Measurements from ENCODE around the gene ERAL1.

The ERAL1 gene

DNA sequence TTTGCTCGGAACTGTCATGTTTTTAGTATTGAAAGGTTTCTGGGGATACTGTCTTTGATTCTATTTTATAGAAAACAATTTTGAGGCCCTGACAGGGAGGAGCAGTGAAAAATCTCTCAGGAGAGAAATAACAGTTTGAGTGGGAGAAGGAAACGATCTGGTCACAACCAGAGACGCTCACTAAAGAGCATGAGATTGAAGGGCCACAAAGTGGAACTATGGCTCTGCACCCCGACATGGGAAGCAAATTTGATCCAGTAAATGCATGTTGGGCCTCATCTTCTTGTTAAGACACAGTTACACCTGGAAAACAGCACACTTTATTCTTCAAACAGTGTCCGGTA is 492 bp downstream of the ERAL1 start:
- TF ChIP-seq, protein P1, sequence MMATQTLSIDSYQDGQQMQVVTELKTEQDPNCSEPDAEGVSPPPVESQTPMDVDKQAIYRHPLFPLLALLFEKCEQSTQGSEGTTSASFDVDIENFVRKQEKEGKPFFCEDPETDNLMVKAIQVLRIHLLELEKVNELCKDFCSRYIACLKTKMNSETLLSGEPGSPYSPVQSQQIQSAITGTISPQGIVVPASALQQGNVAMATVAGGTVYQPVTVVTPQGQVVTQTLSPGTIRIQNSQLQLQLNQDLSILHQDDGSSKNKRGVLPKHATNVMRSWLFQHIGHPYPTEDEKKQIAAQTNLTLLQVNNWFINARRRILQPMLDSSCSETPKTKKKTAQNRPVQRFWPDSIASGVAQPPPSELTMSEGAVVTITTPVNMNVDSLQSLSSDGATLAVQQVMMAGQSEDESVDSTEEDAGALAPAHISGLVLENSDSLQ (IDR thresholded peaks at IDR 0.05) = no peak
- TF ChIP-seq FOXK2 (IDR thresholded peaks at IDR 0.05) (no peak), TARDBP (IDR thresholded peaks at IDR 0.05) (no peak), LEF1 (IDR thresholded peaks at IDR 0.05; ENCODE audit: borderline replicate concordance) (no peak)
- DNase-seq (ENCODE audit: extremely low spot score) = no peak
- ChIA-PET CTCF (no interaction called here), POLR2A (interaction anchor here (1.0 to 2.1 kb wide), 3 partner anchors 12 to 91 kb away, joined by 3 to 5 read pairs (median 4); partner anchors contain the start of gene FAM222B)

DNA sequence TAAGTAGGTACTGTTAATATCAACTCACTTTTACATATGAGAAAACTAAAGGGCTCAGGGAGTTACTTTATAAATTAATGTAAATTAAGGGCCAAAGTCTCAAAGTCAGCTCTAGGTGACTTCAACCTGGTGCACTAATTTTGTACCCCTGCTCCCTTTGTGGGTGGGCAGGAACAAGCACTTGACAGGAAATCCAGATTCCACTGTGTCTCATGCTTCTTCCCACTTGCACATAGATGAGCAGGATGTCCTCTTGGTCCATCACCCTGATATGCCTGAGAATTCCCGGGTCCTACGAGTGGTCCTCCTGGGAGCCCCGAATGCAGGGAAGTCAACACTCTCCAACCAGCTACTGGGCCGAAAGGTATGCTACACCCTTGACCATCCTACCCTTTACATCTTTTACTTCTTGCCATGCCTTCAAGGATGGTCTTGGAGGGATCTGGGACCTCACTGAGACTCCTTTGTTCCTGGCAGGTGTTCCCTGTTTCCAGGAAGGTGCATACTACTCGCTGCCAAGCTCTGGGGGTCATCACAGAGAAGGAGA is 1.3 kb downstream of the ERAL1 start:
- ChIA-PET POLR2A (interaction anchor here (1.1 to 2.1 kb wide), 3 partner anchors 10 to 26 kb away, joined by 4 to 5 read pairs (median 4); partner anchors contain the start of gene FAM222B), CTCF (no interaction called here)
- DNase-seq (ENCODE audit: extremely low spot score) = no peak
- TF ChIP-seq SUZ12 (IDR thresholded peaks at IDR 0.05) = no peak
- no peak for TF ChIP-seq CTBP1 (IDR thresholded peaks at IDR 0.05; ENCODE audit: borderline replicate concordance)
- TF ChIP-seq SP1 (IDR thresholded peaks at IDR 0.05) = no peak
- no peak for TF ChIP-seq BHLHE40 (IDR thresholded peaks at IDR 0.05; ENCODE audit: borderline replicate concordance)
- no peak for TF ChIP-seq NFRKB (IDR thresholded peaks at IDR 0.05)
- no peak for TF ChIP-seq ELF4 (IDR thresholded peaks at IDR 0.05)
- no peak for TF ChIP-seq ZNF384 (IDR thresholded peaks at IDR 0.05)
- no peak for TF ChIP-seq L3MBTL2 (conservative IDR thresholded peaks at IDR 0.05)
- TF ChIP-seq, protein P1 (IDR thresholded peaks at IDR 0.05) = no peak
- TF ChIP-seq FOXA1 (IDR thresholded peaks at IDR 0.05) = no peak
- no peak for TF ChIP-seq FOXM1 (IDR thresholded peaks at IDR 0.05; ENCODE audit: borderline replicate concordance)
- no peak for TF ChIP-seq HDGF (IDR thresholded peaks at IDR 0.05; ENCODE audit: borderline replicate concordance)
- TF ChIP-seq TARDBP (IDR thresholded peaks at IDR 0.05) = no peak

DNA sequence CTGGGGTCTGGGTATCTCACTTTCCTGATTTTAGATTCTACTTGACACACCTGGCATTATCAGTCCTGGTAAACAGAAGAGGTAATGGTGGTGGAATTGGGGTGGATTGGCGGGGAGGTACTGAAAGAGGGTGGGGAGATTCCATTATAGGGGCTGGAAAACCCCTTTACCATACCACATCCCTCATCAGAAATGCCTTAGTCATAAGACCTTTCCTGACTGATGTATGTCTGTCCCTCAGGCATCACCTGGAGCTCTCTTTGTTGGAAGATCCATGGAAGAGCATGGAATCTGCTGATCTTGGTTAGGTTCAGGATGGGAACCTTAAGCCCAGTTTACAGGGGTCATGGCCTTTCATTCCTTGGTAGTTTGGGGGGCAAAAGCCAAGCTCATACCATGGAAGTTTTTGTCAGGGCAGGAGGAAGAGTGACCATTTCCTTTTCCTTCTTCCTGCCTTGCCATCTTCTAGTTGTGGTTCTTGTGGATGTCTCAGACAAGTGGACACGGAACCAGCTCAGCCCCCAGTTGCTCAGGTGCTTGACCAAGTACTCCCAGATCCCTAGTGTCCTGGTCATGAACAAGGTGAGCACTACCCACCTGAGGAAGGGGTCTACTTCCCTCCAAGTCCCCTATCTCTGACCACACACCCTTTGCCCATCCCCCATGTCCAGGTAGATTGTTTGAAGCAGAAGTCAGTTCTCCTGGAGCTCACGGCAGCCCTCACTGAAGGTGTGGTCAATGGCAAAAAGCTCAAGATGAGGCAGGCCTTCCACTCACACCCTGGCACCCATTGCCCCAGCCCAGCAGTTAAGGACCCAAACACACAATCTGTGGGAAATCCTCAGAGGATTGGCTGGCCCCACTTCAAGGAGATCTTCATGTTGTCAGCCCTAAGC is 3.3 kb downstream of the ERAL1 start:
- no peak for DNase-seq (ENCODE audit: extremely low spot score)
- TF ChIP-seq, protein P1 (IDR thresholded peaks at IDR 0.05) = no peak
- TF ChIP-seq ARNT (IDR thresholded peaks at IDR 0.05) (no peak), SUZ12 (IDR thresholded peaks at IDR 0.05) (no peak), BHLHE40 (IDR thresholded peaks at IDR 0.05; ENCODE audit: borderline replicate concordance) (no peak), FOXK2 (IDR thresholded peaks at IDR 0.05) (no peak)
- POLR2A ChIA-PET = interaction anchor here (1.1 kb wide), 1 partner anchor 95 kb away, joined by 3 read pairs; no protein-coding TSS in a partner anchor
- CTCF ChIA-PET = interaction anchor here (1.1 kb wide), 1 partner anchor 94 kb away, joined by 3 read pairs; no protein-coding TSS in a partner anchor

DNA sequence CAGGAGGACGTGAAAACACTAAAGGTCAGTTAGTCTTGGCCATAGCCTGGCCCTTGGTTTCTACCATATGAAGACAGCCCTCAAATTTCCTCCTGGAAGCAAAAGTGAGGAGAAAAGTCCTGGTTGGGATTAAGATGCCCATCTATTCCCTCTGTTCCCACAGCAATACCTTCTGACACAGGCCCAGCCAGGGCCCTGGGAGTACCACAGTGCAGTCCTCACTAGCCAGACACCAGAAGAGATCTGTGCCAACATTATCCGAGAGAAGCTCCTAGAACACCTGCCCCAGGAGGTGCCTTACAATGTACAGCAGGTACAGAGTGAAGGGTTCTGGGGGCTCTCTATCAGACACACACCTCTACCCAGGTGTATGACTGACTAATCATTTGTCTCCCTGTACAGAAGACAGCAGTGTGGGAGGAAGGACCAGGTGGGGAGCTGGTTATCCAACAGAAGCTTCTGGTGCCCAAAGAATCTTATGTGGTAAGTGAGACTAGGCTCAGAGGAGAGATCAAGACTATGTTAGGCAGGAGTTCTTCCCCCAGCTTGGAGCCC is 4.1 kb downstream of the ERAL1 start:
- POLR2A ChIA-PET = interaction anchor here (0.9 to 1.1 kb wide), 2 partner anchors 40 to 95 kb away, joined by 3 read pairs; no protein-coding TSS in a partner anchor

More for the DNA sequence above, 4.1 kb downstream of the ERAL1 start:
- no peak for DNase-seq (ENCODE audit: extremely low spot score)
- TF ChIP-seq LEF1 (IDR thresholded peaks at IDR 0.05; ENCODE audit: borderline replicate concordance) (no peak), ELF4 (IDR thresholded peaks at IDR 0.05) (no peak), CTBP1 (IDR thresholded peaks at IDR 0.05; ENCODE audit: borderline replicate concordance) (no peak), FOXM1 (IDR thresholded peaks at IDR 0.05; ENCODE audit: borderline replicate concordance) (no peak), SP1 (IDR thresholded peaks at IDR 0.05) (no peak), SUZ12 (IDR thresholded peaks at IDR 0.05) (no peak), ZNF384 (IDR thresholded peaks at IDR 0.05) (no peak), ARNT (IDR thresholded peaks at IDR 0.05) (no peak), L3MBTL2 (conservative IDR thresholded peaks at IDR 0.05) (no peak), TARDBP (IDR thresholded peaks at IDR 0.05) (no peak), HDGF (IDR thresholded peaks at IDR 0.05; ENCODE audit: borderline replicate concordance) (no peak), FOXK2 (IDR thresholded peaks at IDR 0.05) (no peak), NFRKB (IDR thresholded peaks at IDR 0.05) (no peak), BHLHE40 (IDR thresholded peaks at IDR 0.05; ENCODE audit: borderline replicate concordance) (no peak), FOXA1 (IDR thresholded peaks at IDR 0.05) (no peak)
- TF ChIP-seq, protein P1 (IDR thresholded peaks at IDR 0.05) = no peak
- CTCF ChIA-PET = interaction anchor here (1.1 kb wide), 1 partner anchor 95 kb away, joined by 3 read pairs; no protein-coding TSS in a partner anchor
